ENCODE data around the gene TRIO.

Gene TRIO

GRCh38 chr5:14357441-14357840, 214.3 kb downstream of the TRIO start:
- ATAC-seq: no peak
- TF ChIP-seq TSHZ2 (CRISPR knock-in tag; IDR thresholded peaks at IDR 0.05) (no peak), ZFP30 (CRISPR knock-in tag; IDR thresholded peaks at IDR 0.05) (no peak), CSDC2 (CRISPR knock-in tag; IDR thresholded peaks at IDR 0.05) (no peak), ZNF8 (CRISPR knock-in tag; IDR thresholded peaks at IDR 0.05) (no peak), SNAI2 (CRISPR knock-in tag; IDR thresholded peaks at IDR 0.05) (no peak), ARNTL (CRISPR knock-in tag; IDR thresholded peaks at IDR 0.05; ENCODE audit: borderline replicate concordance, low read depth) (no peak), PPARA (CRISPR knock-in tag; IDR thresholded peaks at IDR 0.05; ENCODE audit: borderline replicate concordance) (no peak), OSR1 (CRISPR knock-in tag; IDR thresholded peaks at IDR 0.05) (no peak), PATZ1 (CRISPR knock-in tag; IDR thresholded peaks at IDR 0.05; ENCODE audit: borderline replicate concordance) (no peak), GLIS3 (CRISPR knock-in tag; IDR thresholded peaks at IDR 0.05) (no peak), BACH2 (CRISPR knock-in tag; IDR thresholded peaks at IDR 0.05; ENCODE audit: borderline replicate concordance) (no peak)

GRCh38 chr5:14357851-14358250, 214.7 kb downstream of the TRIO start:
- TF ChIP-seq ZC3H10 (CRISPR knock-in tag; IDR thresholded peaks at IDR 0.05) (no peak), BACH2 (CRISPR knock-in tag; IDR thresholded peaks at IDR 0.05; ENCODE audit: borderline replicate concordance) (no peak)
- no peak for ATAC-seq

GRCh38 chr5:14358536-14358935, 215.4 kb downstream of the TRIO start:
- no peak for TF ChIP-seq PATZ1 (CRISPR knock-in tag; IDR thresholded peaks at IDR 0.05; ENCODE audit: borderline replicate concordance)
- TF ChIP-seq ESRRG (CRISPR knock-in tag; IDR thresholded peaks at IDR 0.05): no peak
- ATAC-seq: no peak

- TF ChIP-seq ESRRG (CRISPR knock-in tag; IDR thresholded peaks at IDR 0.05) (no peak), CSRNP3 (CRISPR knock-in tag; IDR thresholded peaks at IDR 0.05) (no peak), TOX (CRISPR knock-in tag; IDR thresholded peaks at IDR 0.05; ENCODE audit: borderline replicate concordance) (no peak), PPARA (CRISPR knock-in tag; IDR thresholded peaks at IDR 0.05; ENCODE audit: borderline replicate concordance) (no peak), OSR1 (CRISPR knock-in tag; IDR thresholded peaks at IDR 0.05) (no peak), BACH2 (CRISPR knock-in tag; IDR thresholded peaks at IDR 0.05; ENCODE audit: borderline replicate concordance) (no peak), ZFP30 (CRISPR knock-in tag; IDR thresholded peaks at IDR 0.05) (no peak), ZNF8 (CRISPR knock-in tag; IDR thresholded peaks at IDR 0.05) (no peak), PATZ1 (CRISPR knock-in tag; IDR thresholded peaks at IDR 0.05; ENCODE audit: borderline replicate concordance) (no peak)
- no peak for ATAC-seq
Observed at GRCh38 chr5:14359069-14360043, 216.2 kb downstream of the TRIO start.
